Upper lobe of left lung (tissue), 6 donors: ENCODE measurements around the gene IRF8. TPM values are rescaled to one million over a fixed set of nuclear protein-coding genes. Genes with fewer than 3 reads are reported as not detected.

Experiments used
- ATAC-seq, 2 donors: fragments of 200-7000 bp; cut with Tn5 transposase; one replicate each; pipeline ENCODE4 v1.9.1; 2022; ENCODE audit warnings: mild to moderate bottlenecking in 2 of 2, moderate library complexity in 2 of 2; ENCODE audit not compliant: low FRiP score in 2 of 2
- DNase-seq, 2 donors: peaks; one replicate each; pipeline ENCODE4 v3.0.0-alpha.2; 2019 to 2020
- H3K27ac ChIP-seq, 4 donors: fragments of 200-600 bp; sonication (generic); one replicate each; pipeline ENCODE4 v1.5.1; 2016 to 2019
- H3K27me3 ChIP-seq, 4 donors: fragments of 200-600 bp; sonication (generic); one replicate each; pipeline ENCODE4 v1.5.1; 2017 to 2019
- H3K36me3 ChIP-seq, 4 donors: fragments of 200-600 bp; sonication (generic); one replicate each; pipeline ENCODE4 v1.5.1; 2016 to 2019
- H3K4me1 ChIP-seq, 4 donors: fragments of 200-600 bp; sonication (generic); one replicate each; pipeline ENCODE4 v1.5.1; 2018 to 2019
- H3K4me3 ChIP-seq, 4 donors: fragments of 200-600 bp; sonication (generic); one replicate each; pipeline ENCODE4 v1.5.1; 2017 to 2019; ENCODE audit warnings: mild to moderate bottlenecking in 2 of 4, moderate library complexity in 1 of 4
- H3K9me3 ChIP-seq, 4 donors: fragments of 200-600 bp; sonication (generic); one replicate each; pipeline ENCODE4 v1.5.1; 2018 to 2019
- CTCF ChIP-seq, 6 experiments: fragments of 450-650 bp in 4 of 6; fragments of 200-600 bp in 2 of 6; sonication (generic) in 2 of 6; IDR thresholded peaks; one replicate each; pipeline ENCODE4 v1.5.1; 2016 to 2019; ENCODE audit warnings: antibody characterized with exemption in 6 of 6
- EP300 ChIP-seq, 4 donors: sonication (generic); formaldehyde crosslinking; IDR thresholded peaks; one replicate each; pipeline ENCODE4 v1.5.1; 2017; ENCODE audit warnings: antibody characterized with exemption in 4 of 4, control low read depth in 2 of 4
- POLR2A ChIP-seq, 4 donors: fragments of 450-650 bp; IDR thresholded peaks; one replicate each; pipeline ENCODE4 v1.5.1; 2016 to 2017; ENCODE audit warnings: antibody characterized with exemption in 4 of 4, mild to moderate bottlenecking in 2 of 4
- POLR2AphosphoS5 ChIP-seq, 2 donors: sonication (generic); formaldehyde crosslinking; IDR thresholded peaks; one replicate each; pipeline ENCODE4 v1.5.1; 2017; ENCODE audit warnings: antibody characterized with exemption in 2 of 2
- WGBS, 2 donors: methylation state at CpG; one replicate each; pipeline ENCODE4 v1.1.5; 2017 to 2018; 5-methylcytosine and 5-hydroxymethylcytosine counted together
- total RNA-seq, 6 donors: library from RNA; depleted of rRNA in 4 of 6; stranded (reverse); fragments of >200 nt in 4 of 6; gene quantifications; one replicate each; pipeline versions ENCODE4 v1.1.0 to v1.2.1, GENCODE V29; 2016 to 2021
- donor health status: DM: no; HTN: no; CAD: no; lungs with moderate emphysema.
- donor health status: DM: no; HTN: yes; CAD: no; lungs with severe emphysema.

IRF8 gene
- total RNA-seq, 6 donors from 2014 or later, result 41.5 to 141 (median 72.8) TPM

GRCh38 chr16:85963753-85964285, 64.9 kb downstream of the IRF8 start:
- TF ChIP-seq EP300 (IDR thresholded peaks at IDR 0.05) (no peak), POLR2A (IDR thresholded peaks at IDR 0.05) (no peak), CTCF (IDR thresholded peaks at IDR 0.05) (no peak), POLR2AphosphoS5 (IDR thresholded peaks at IDR 0.05) (no peak)
- Histone ChIP-seq H3K36me3 (no peaks in the 10 kb centered on the region), H3K27ac (no peak overlapping the region), H3K9me3 (no peaks in the 10 kb centered on the region), H3K4me3 (no peak overlapping the region), H3K4me1 (peaks cover 0 to 7% (median 3%) of the 10 kb centered on the region in 4 donors), H3K27me3 (no peaks in the 10 kb centered on the region)
- 29 to 42% methylated on average over 5 to 10 of the region's 10 CpGs for WGBS, 2 donors
- peak in 1 of 2 donors; percentile 82 for DNase-seq
- ATAC-seq, result peak; percentile 44 to 59

- Histone ChIP-seq H3K27ac (no peak overlapping the region), H3K4me1 (peaks cover 0 to 7% (median 3%) of the 10 kb centered on the region in 4 donors), H3K27me3 (no peaks in the 10 kb centered on the region), H3K4me3 (no peak overlapping the region), H3K9me3 (no peaks in the 10 kb centered on the region), H3K36me3 (no peaks in the 10 kb centered on the region)
- WGBS, 2 donors, result 89 to 91% methylated on average over 7 of the region's 7 CpGs
- DNase-seq (no peak), ATAC-seq (no peak)
- TF ChIP-seq EP300 (IDR thresholded peaks at IDR 0.05) (no peak), POLR2AphosphoS5 (IDR thresholded peaks at IDR 0.05) (no peak), POLR2A (IDR thresholded peaks at IDR 0.05) (no peak), CTCF (IDR thresholded peaks at IDR 0.05) (no peak)
These were observed 66.2 kb downstream of the IRF8 start for GRCh38 chr16:85965125-85965524.

- DNase-seq (no peak), ATAC-seq (no peak)
- WGBS, 2 donors, result 59 to 72% methylated on average over 2 of the region's 2 CpGs
- Histone ChIP-seq H3K27me3 (no peaks in the 10 kb centered on the region), H3K27ac (no peak overlapping the region), H3K36me3 (no peaks in the 10 kb centered on the region), H3K4me1 (peaks cover 0 to 7% (median 3%) of the 10 kb centered on the region in 4 donors), H3K9me3 (no peaks in the 10 kb centered on the region), H3K4me3 (no peak overlapping the region)
- TF ChIP-seq CTCF (IDR thresholded peaks at IDR 0.05), result no peak
- TF ChIP-seq POLR2AphosphoS5 (IDR thresholded peaks at IDR 0.05), result no peak
- TF ChIP-seq POLR2A (IDR thresholded peaks at IDR 0.05), result no peak
- TF ChIP-seq EP300 (IDR thresholded peaks at IDR 0.05), result no peak
These were observed 68.1 kb downstream of the IRF8 start for GRCh38 chr16:85967111-85967510.

GRCh38 chr16:85968041-85968920, 69.3 kb downstream of the IRF8 start:
- no peaks in the 10 kb centered on the region for H3K9me3 ChIP-seq

More at GRCh38 chr16:85968041-85968920, 69.3 kb downstream of the IRF8 start:
- H3K27ac ChIP-seq, result no peak overlapping the region
- H3K27me3 ChIP-seq, result no peaks in the 10 kb centered on the region
- 76% methylated on average over 14 of the region's 14 CpGs for WGBS, 2 donors
- H3K4me1 ChIP-seq, result peaks cover 0 to 7% (median 3%) of the 10 kb centered on the region in 4 donors
- no peak for ATAC-seq
- TF ChIP-seq POLR2AphosphoS5 (IDR thresholded peaks at IDR 0.05) (no peak), POLR2A (IDR thresholded peaks at IDR 0.05) (no peak), CTCF (IDR thresholded peaks at IDR 0.05) (no peak), EP300 (IDR thresholded peaks at IDR 0.05) (no peak)
- no peak overlapping the region for H3K4me3 ChIP-seq
- H3K36me3 ChIP-seq, result no peaks in the 10 kb centered on the region
- no peak for DNase-seq
